BLaER1 treated with 17β-estradiol and CSF1 and Interleukin-3, amounts not matched to agents 10 nM and 100 nM (cell line): ENCODE results near the gene ZNF431.

Source experiments
- H3K27ac ChIP-seq, 11 experiments: shearing (Covaris generic); formaldehyde crosslinking; 2 replicates each; pipeline ENCODE4 v1.8.1; 2022
- H3K27me3 ChIP-seq, 11 experiments: shearing (Covaris generic); formaldehyde crosslinking; 2 replicates each; pipeline ENCODE4 v1.8.1; 2022
- H3K36me3 ChIP-seq, 11 experiments: shearing (Covaris generic); formaldehyde crosslinking; 2 replicates each; pipeline ENCODE4 v1.8.1; 2022
- H3K4me1 ChIP-seq, 10 experiments: shearing (Covaris generic); formaldehyde crosslinking; 2 replicates each; pipeline ENCODE4 v1.8.1; 2022
- H3K4me2 ChIP-seq, 11 experiments: shearing (Covaris generic); formaldehyde crosslinking; 2 replicates each; pipeline ENCODE4 v1.8.1; 2022
- H3K4me3 ChIP-seq, 10 experiments: shearing (Covaris generic); formaldehyde crosslinking; 2 replicates each; pipeline ENCODE4 v1.8.1; 2022
- H3K9ac ChIP-seq, 11 experiments: shearing (Covaris generic); formaldehyde crosslinking; 2 replicates each; pipeline ENCODE4 v1.8.1; 2022
- H3K9me3 ChIP-seq, 11 experiments: shearing (Covaris generic); formaldehyde crosslinking; replicated peaks in 1 of 11; 2 replicates each; pipeline ENCODE4 v1.8.1; 2022
- H4K20me1 ChIP-seq, 11 experiments: shearing (Covaris generic); formaldehyde crosslinking; 2 replicates each; pipeline ENCODE4 v1.8.1; 2022
- Cebpa-rat ChIP-seq, 11 experiments: shearing (Covaris generic); IDR thresholded peaks; 2 replicates each; pipeline ENCODE4 v1.8.1; 2022

The ZNF431 gene

GRCh38 chr19:21141787-21142464 lies at the start of gene ZNF431:
ZNF431 (plus strand) TSS chr19:21142040; CDS start chr19:21142184, 144 bp downstream.
- TF ChIP-seq Cebpa-rat (IDR thresholded peaks at IDR 0.05) = no peak
- Histone ChIP-seq H3K27me3 (no peaks in the 10 kb centered on the region), H3K9ac (peak within 1 kb of the TSS; percentile 89 to 97 (median 94)), H3K9me3 (peaks cover 36 to 41% (median 39%) of the 10 kb centered on the region in 11 experiments), H3K4me1 (peaks cover 0 to 15% (median 10%) of the 10 kb centered on the region in 10 experiments; a peak in 12 of 20 replicates), H3K4me2 (peak within 1 kb of the TSS; percentile 71 to 93 (median 85)), H4K20me1 (peaks cover 0 to 5% (median 0%) of the 10 kb centered on the region in 11 experiments; a peak in 1 of 22 replicates), H3K36me3 (peaks cover 37 to 40% (median 39%) of the 10 kb centered on the region in 11 experiments), H3K4me3 (peak within 1 kb of the TSS; percentile 75 to 94 (median 88)), H3K27ac (peak within 1 kb of the TSS; percentile 87 to 97 (median 93))

GRCh38 chr19:21092109-21092508 lies 49.7 kb upstream of the ZNF431 start:
- TF ChIP-seq Cebpa-rat (IDR thresholded peaks at IDR 0.05) = no peak
- H3K4me1 ChIP-seq = no peaks in the 10 kb centered on the region
- no peak overlapping the region for H3K4me2 ChIP-seq
- H3K27me3 ChIP-seq = no peaks in the 10 kb centered on the region
- H3K4me3 ChIP-seq = no peak overlapping the region
- no peaks in the 10 kb centered on the region; a peak in 1 of 22 replicates for H4K20me1 ChIP-seq
- no peak overlapping the region for H3K9ac ChIP-seq
- peaks cover 0 to 6% (median 0%) of the 10 kb centered on the region in 11 experiments; a peak in 2 of 22 replicates for H3K9me3 ChIP-seq
- peaks cover 11 to 69% (median 46%) of the 10 kb centered on the region in 11 experiments; a peak in 21 of 22 replicates for H3K36me3 ChIP-seq
- H3K27ac ChIP-seq = no peak overlapping the region

- H3K9me3 ChIP-seq = peaks cover 0 to 6% (median 0%) of the 10 kb centered on the region in 11 experiments; a peak in 2 of 22 replicates
- no peaks in the 10 kb centered on the region for H3K4me1 ChIP-seq
- H3K4me2 ChIP-seq = no peak overlapping the region
- H3K27ac ChIP-seq = no peak overlapping the region
- no peaks in the 10 kb centered on the region; a peak in 1 of 22 replicates for H4K20me1 ChIP-seq
- H3K4me3 ChIP-seq = no peak overlapping the region
- no peak overlapping the region for H3K9ac ChIP-seq
- peaks cover 18 to 77% (median 54%) of the 10 kb centered on the region in 11 experiments; a peak in 21 of 22 replicates for H3K36me3 ChIP-seq
- no peaks in the 10 kb centered on the region for H3K27me3 ChIP-seq
- no peak for TF ChIP-seq Cebpa-rat (IDR thresholded peaks at IDR 0.05)
Measured at GRCh38 chr19:21094347-21095025, 47.4 kb upstream of the ZNF431 start.

GRCh38 chr19:21098291-21098690 lies 43.5 kb upstream of the ZNF431 start:
- Histone ChIP-seq H3K4me1 (no peaks in the 10 kb centered on the region), H3K27me3 (no peaks in the 10 kb centered on the region), H3K9me3 (peaks cover 0 to 6% (median 0%) of the 10 kb centered on the region in 11 experiments; a peak in 2 of 22 replicates), H3K4me3 (no peak overlapping the region), H3K27ac (no peak overlapping the region), H3K9ac (no peak overlapping the region), H3K36me3 (peaks cover 23 to 83% (median 62%) of the 10 kb centered on the region in 11 experiments), H3K4me2 (no peak overlapping the region), H4K20me1 (no peaks in the 10 kb centered on the region; a peak in 1 of 22 replicates)
- TF ChIP-seq Cebpa-rat (IDR thresholded peaks at IDR 0.05) = no peak

GRCh38 chr19:21101521-21102242 lies 40.2 kb upstream of the ZNF431 start:
- Histone ChIP-seq H3K27me3 (no peaks in the 10 kb centered on the region), H3K4me1 (no peaks in the 10 kb centered on the region), H3K9me3 (peaks cover 11 to 22% (median 17%) of the 10 kb centered on the region in 11 experiments; a peak in 19 of 22 replicates), H3K4me2 (no peak overlapping the region), H3K9ac (no peak overlapping the region), H3K36me3 (peaks cover 53 to 86% (median 72%) of the 10 kb centered on the region in 11 experiments), H3K4me3 (no peak overlapping the region), H3K27ac (no peak overlapping the region), H4K20me1 (no peaks in the 10 kb centered on the region)
- no peak for TF ChIP-seq Cebpa-rat (IDR thresholded peaks at IDR 0.05)

GRCh38 chr19:21109116-21109515 lies 32.7 kb upstream of the ZNF431 start:
- no peak overlapping the region for H3K4me2 ChIP-seq
- TF ChIP-seq Cebpa-rat (IDR thresholded peaks at IDR 0.05) = no peak
- H3K36me3 ChIP-seq = peaks cover 65 to 99% (median 87%) of the 10 kb centered on the region in 11 experiments
- H3K27ac ChIP-seq = no peak overlapping the region
- peaks cover 50 to 84% (median 64%) of the 10 kb centered on the region in 11 experiments for H3K9me3 ChIP-seq
- no peaks in the 10 kb centered on the region for H4K20me1 ChIP-seq
- H3K27me3 ChIP-seq = no peaks in the 10 kb centered on the region
- no peak overlapping the region for H3K4me3 ChIP-seq
- H3K4me1 ChIP-seq = no peaks in the 10 kb centered on the region
- H3K9ac ChIP-seq = no peak overlapping the region

GRCh38 chr19:21110183-21110582 lies 31.7 kb upstream of the ZNF431 start:
- peaks cover 52 to 86% (median 70%) of the 10 kb centered on the region in 11 experiments for H3K9me3 ChIP-seq
- H3K36me3 ChIP-seq = peaks cover 64 to 95% (median 85%) of the 10 kb centered on the region in 11 experiments

GRCh38 chr19:21115430-21115829 lies 26.4 kb upstream of the ZNF431 start:
- H3K4me3 ChIP-seq = no peak overlapping the region
- H3K27ac ChIP-seq = no peak overlapping the region
- H3K36me3 ChIP-seq = peaks cover 68 to 93% (median 83%) of the 10 kb centered on the region in 11 experiments
- no peak overlapping the region for H3K4me2 ChIP-seq
- no peaks in the 10 kb centered on the region for H3K27me3 ChIP-seq
- peaks cover 68 to 84% (median 77%) of the 10 kb centered on the region in 11 experiments for H3K9me3 ChIP-seq
- no peak overlapping the region for H3K9ac ChIP-seq
- TF ChIP-seq Cebpa-rat (IDR thresholded peaks at IDR 0.05) = no peak
- H4K20me1 ChIP-seq = no peaks in the 10 kb centered on the region
- no peaks in the 10 kb centered on the region for H3K4me1 ChIP-seq

More at GRCh38 chr19:21110183-21110582, 31.7 kb upstream of the ZNF431 start:
- Histone ChIP-seq H3K27me3 (no peaks in the 10 kb centered on the region), H3K9ac (no peak overlapping the region), H3K4me1 (no peaks in the 10 kb centered on the region), H4K20me1 (no peaks in the 10 kb centered on the region), H3K4me2 (no peak overlapping the region), H3K4me3 (no peak overlapping the region), H3K27ac (no peak overlapping the region)
- no peak for TF ChIP-seq Cebpa-rat (IDR thresholded peaks at IDR 0.05)
